Stimulated activated CD8-positive, alpha-beta memory T cell treated with anti-CD3 and anti-CD28 coated beads, Interleukin-4, amount 100 ng/mL, for 48 hours (primary cell): ENCODE measurements around the gene CLEC4A.
A peak's percentile ranks its signal among the peaks of the same experiment; 100 is the strongest.
"Not testable (repeated sequence)": the region's sequence is repeated elsewhere in the genome, so short reads cannot be mapped to it uniquely, and the experiment has no call there.

Experiments
- DNase-seq: peaks from one replicate; pipeline ENCODE4 v3.0.0-alpha.2; 2020

CLEC4A gene

GRCh38 chr12:8123124-8123912 is at the start of gene CLEC4A:
Gene CLEC4A (plus strand): TSS chr12:8123617. CDS start chr12:8123879, 262 bp downstream.
- DNase-seq, result no peak

GRCh38 chr12:8075935-8076334 is 47.5 kb upstream of the CLEC4A start:
- no peak for DNase-seq

- no peak for DNase-seq
Observed at GRCh38 chr12:8076366-8076765, 47.1 kb upstream of the CLEC4A start.

DNA sequence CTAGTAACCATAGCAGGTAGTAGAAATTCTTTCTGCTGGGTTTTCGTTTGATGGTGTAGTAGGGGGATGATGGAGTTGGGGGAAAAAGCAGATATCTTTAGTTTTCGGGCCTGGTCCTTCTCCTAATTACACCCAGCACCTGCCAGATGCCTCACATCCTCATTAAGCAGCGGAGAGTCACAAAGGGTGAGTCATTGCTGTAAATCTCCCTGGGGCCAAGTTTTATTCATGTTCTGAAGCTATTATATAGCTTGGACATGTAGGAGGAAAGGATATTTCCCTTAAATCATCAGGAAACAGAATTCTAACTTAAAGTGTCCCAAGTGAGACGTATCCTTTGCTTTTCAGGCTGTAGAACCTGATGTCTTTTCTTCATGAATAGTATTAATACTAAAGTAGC is 46.2 kb upstream of the CLEC4A start:
- DNase-seq, result no peak

DNA sequence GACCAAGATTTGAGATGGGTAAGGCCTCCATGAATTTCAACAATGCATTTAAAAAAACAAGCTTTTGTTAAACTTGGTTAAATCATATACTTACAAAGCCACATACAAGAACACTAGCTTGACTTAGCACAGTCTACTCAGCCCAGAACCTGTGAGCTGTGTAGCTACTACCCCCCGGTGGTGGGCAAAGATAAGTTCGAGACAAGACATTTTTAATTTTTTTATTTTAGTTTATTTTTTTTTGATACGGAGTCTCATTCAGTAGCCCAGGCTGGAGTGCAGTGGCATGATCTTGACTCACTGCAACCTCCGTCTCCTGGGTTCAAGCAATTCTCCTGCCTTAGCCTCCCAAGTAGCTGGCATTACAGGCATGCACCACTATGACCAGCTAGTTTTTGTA is 45.0 kb upstream of the CLEC4A start:
- peak; percentile 60 for DNase-seq

- no peak for DNase-seq
Observed at GRCh38 chr12:8078916-8079315, 44.5 kb upstream of the CLEC4A start.

GRCh38 chr12:8080120-8080519 is 43.3 kb upstream of the CLEC4A start:
- DNase-seq, result no peak

- DNase-seq, result peak; percentile 53
Observed at GRCh38 chr12:8081251-8081920, 42.0 kb upstream of the CLEC4A start.

GRCh38 chr12:8082808-8083100 is 40.7 kb upstream of the CLEC4A start:
- no peak for DNase-seq

DNA sequence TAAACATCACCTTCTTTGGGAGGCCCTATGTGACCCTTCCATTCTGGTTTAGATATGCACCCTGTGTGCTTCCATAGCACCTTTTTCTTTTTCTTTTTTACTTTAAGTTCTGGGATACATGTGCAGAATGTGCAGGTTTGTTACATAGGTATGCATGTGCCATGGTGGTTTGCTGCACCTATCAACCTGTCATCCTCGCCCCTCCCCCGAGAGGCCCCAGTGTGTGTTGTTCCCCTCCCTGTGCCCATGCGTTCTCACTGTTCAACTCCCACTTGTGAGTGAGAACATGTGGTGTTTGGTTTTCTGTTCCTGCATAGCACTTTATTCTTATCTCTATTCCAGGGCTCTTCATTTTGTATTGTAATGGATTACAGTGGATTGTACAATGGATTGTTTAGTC is 39.1 kb upstream of the CLEC4A start:
- peak; percentile 63 for DNase-seq

GRCh38 chr12:8087666-8088065 is 35.8 kb upstream of the CLEC4A start:
- no peak for DNase-seq

GRCh38 chr12:8088574-8088973 is 34.8 kb upstream of the CLEC4A start:
- peak; percentile 51 for DNase-seq

DNA sequence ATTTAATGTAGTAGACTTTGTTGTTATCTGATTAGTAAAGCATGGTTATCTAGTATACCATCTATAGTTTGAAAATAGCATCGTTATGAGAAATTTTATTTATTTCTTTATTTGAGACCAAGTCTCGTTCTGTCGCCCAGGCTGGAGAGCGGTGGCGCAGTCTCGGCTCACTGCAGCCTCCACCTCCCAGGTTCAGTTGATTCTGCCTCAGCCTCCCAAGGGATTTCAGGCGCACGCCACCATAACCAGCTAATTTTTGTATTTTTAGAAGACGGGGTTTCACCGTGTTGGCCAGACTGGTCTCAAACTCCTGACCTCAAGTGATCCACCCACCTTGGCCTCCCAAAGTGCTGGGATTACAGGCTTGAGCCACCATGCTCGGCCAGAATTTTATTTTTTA is 34.1 kb upstream of the CLEC4A start:
- not testable (repeated sequence) for DNase-seq

DNA sequence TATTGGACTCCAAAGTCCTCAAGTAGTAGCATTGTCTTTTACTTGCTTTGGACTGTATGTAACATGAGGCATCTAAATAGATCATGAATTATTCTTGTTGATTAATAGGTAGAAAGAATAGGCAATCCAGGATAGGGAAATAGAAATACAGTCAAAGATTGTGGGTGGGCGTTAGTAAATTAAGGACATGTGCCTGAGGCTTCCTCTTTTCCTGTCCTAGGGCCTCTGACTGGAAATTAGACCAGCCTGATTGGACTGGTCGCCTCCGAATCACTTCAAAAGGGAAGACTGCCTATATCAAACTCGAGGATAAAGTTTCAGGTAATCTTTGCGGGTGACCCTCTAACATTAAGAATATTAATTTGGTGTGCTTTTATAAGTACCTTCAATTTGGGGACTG is 33.7 kb upstream of the CLEC4A start:
- DNase-seq, result no peak

GRCh38 chr12:8093291-8093690 is 30.1 kb upstream of the CLEC4A start:
- DNase-seq, result no peak

GRCh38 chr12:8096281-8096915 is 27.0 kb upstream of the CLEC4A start:
- no peak for DNase-seq

DNA sequence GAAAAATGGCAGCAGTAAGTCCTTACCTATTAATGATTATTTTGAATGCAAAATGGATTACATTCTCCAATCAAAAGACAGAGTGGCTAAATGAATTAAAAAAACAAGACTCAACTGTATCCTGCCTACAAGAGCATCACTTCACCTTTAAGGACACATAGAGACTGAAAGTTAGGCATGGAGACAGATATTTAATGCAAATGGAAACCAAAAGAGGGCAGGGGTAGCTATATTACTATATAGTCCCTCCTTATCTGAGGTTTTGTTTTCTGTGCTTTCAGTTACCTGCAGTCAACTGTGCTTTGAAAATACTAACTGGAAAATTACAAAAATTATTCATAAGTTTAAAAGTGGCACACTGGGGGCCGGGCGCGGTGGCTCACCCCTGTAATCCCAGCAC is 24.2 kb upstream of the CLEC4A start:
- DNase-seq, result no peak

- peak; percentile 87 for DNase-seq
Observed at GRCh38 chr12:8108808-8109398, 14.5 kb upstream of the CLEC4A start.

DNA sequence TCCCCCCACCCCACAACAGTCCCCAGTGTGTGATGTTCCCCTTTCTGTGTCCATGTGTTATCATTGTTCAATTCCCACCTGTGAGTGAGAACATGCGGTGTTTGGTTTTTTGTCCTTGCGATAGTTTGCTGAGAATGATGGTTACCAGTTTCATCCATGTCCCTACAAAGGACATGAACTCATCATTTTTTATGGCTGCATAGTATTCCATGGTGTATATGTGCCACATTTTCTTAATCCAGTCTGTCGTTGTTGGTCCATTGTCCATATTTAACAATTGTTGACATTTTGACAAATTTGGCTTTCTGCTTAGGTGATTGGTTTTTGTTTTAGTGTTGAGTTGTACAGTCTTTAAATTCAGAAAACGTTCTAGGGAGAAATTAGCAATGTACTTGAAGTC is 10.3 kb upstream of the CLEC4A start:
- DNase-seq, result not testable (repeated sequence)

- DNase-seq, result no peak
Observed at GRCh38 chr12:8120072-8120713, 3.2 kb upstream of the CLEC4A start.

DNA sequence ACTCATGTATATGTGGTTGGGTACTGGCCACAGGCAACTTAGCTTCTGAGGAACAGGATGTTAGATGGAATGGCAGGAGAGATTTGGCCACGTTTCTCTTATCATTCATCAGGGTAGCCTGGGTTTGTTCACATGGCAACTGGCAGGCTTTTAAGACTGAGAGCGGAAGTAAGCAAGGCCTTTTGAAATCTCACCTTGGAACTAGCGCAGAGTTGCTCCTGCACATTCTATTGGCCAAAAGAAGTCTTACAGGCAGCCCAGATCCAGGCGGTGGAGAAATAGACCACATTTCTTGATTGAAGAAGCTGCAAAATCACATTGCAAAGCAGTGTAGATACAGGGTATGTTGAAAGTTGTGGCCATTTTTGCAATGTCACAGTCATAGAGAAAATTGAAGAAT is 3.7 kb downstream of the CLEC4A start:
- DNase-seq, result no peak

- DNase-seq, result not testable (repeated sequence)
Observed at GRCh38 chr12:8133636-8134397, 10.4 kb downstream of the CLEC4A start.
